HG02870 (cell line): ENCODE results near the gene MYH11.
A peak's percentile ranks its signal among the peaks of the same experiment; 100 is the strongest.
"Not testable (repeated sequence)": the region's sequence is repeated elsewhere in the genome, so short reads cannot be mapped to it uniquely, and the experiment has no call there.

Experiments
- ATAC-seq: cut with Tn5 transposase; IDR thresholded peaks from one replicate; pipeline ENCODE4 v1.9.1; 2021; ENCODE audit warnings: mild to moderate bottlenecking, moderate library complexity; ENCODE audit not compliant: unreplicated experiment

Gene MYH11

DNA sequence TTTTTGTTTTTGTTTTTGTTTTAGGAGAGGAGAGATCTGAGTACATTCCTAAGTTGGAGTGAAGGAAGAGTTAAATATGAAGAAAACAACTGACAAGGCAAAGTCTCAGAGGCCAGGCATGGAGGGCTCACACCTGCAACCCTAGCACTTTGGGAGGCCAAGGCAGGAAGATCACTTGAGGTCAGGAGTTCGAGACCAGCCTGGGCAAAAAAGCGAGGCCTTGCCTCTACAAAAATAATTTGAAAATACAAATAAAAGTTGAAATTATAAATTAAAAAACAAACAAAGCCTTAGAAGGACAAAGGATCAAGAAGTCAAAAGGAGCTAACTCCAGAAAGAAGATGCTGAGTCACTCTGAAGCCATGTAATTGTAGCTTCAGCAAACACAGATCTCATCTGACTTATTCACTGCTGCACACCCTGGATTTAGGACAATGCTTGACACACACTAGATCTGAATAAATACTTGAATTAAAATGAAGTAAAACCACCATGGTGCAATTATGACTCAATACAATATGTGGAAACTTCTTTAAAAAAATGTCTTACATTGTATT lies 22.5 kb upstream of the MYH11 start:
- ATAC-seq, result no peak

DNA sequence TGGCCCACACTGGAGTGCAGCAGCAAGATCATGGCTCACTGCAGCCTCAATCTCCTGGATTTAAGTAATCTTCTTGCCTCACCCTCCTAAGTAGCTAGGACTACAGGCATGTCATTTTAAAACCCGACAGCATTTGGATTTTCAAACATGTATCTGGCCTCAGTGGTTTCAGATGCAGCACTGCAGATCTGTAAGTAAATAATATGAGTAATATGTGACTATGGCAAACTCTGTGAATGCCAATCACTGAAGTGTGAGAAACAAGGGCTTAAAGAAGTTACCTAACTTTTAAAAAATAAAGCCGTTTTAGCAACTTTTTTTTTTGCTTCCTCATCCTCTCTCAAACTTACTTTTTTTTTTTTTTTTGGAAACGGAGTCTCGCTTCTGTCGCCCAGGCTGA lies 19.7 kb upstream of the MYH11 start:
- ATAC-seq, result no peak

DNA sequence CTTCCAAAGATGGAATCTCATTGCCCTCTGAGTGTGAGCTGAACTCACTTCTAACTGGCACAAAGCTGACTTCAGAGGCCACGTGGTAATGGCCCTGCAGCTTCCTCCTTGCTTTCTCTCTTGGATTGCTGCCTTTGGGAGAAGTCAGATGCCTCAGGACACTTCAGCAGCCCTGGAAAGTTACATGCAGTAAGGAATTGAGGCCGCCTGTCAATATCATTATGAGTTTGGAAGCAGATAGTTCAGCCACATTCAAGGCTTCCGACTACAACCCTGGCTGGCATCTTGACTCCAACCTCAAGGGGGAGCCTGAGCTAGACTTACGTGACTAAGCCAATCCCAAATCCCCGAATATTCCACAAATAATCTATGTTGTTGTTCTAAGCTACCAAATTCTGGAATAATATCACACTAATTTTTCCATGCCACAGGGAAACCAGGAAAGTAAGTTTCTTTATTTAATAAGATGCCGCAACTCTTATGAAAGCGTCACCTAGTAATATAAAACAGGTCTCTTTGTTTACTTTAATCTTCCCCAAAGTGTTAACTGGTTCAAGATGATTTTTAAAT lies 18.0 kb upstream of the MYH11 start:
- ATAC-seq, result no peak

DNA sequence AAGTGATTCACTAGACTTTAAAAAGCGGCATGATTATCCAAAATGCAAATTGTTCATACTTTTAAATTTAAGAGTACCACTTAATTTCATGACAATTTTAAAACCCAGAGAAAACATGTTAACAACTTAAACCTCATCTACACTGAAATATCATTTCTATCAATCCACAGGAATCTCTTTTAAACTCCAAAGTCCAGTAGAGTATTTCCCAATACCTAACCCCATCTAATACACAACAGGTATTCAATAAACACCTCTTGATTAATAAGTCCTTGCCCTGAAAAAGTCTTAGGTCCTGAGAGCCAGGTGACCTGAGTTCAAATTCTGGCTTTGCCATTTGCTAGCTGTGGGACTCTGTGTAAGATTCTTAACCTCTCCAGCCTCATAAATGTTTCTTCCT lies 16.9 kb upstream of the MYH11 start:
- no peak for ATAC-seq

DNA sequence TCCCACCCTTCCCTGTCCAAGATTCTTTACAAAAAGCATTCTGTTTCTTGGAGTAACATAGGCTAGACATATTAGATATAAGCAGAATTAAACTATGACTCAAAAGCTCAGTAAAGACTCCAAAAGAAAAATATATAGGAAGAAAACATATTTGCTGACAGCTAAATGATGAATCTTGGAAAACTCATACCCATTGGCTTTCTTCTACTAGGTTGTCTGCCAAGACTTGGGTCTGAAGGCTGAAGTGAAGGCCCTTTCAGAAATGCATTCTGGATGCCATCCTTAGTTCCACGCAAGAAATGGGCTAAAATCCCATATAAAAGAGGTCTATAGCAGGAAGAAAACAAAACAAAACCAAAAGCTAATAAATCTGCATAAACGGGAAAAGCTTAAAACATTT lies 16.5 kb upstream of the MYH11 start:
- no peak for ATAC-seq

- no peak for ATAC-seq
These were observed 13.2 kb upstream of the MYH11 start for GRCh38 chr16:15870011-15870410.

- ATAC-seq, result no peak
These were observed 9.6 kb upstream of the MYH11 start for GRCh38 chr16:15866451-15866850.

DNA sequence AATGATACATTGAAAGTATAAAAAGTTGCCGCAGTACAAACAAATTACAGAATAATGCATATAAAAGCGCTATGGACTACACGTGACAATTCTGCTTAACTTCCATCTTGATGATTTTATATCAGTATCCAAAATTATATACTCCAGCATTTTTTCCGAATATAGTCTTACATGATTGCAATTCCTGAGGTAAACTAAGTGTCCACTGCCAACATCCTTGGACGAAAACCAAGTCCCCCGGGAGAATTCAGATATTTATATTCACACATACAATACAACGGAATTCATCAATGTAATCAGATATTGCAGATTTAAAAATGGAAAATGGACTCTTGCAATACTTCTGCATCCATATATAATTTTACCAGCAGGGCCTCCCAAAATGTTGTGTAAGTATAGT lies 8.9 kb upstream of the MYH11 start:
- ATAC-seq, result no peak

DNA sequence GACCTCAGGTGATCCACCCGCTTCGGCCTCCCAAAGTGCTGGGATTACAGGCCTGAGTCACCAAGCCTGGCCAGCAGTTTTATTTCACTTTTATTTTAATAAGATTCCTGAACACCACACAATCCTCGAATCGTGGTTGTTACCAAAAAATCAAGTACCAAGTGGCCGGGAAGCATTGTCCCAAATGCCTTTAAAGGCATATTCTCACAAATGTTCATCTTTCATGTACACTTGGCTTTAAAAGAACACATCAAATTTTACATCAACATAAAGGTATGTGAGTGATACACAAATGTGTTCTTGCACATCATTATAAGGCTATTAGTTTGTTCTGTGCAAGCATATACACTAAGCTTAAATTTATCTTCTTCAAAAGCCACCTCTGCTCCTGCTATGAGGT lies 8.1 kb upstream of the MYH11 start:
- ATAC-seq, result no peak

DNA sequence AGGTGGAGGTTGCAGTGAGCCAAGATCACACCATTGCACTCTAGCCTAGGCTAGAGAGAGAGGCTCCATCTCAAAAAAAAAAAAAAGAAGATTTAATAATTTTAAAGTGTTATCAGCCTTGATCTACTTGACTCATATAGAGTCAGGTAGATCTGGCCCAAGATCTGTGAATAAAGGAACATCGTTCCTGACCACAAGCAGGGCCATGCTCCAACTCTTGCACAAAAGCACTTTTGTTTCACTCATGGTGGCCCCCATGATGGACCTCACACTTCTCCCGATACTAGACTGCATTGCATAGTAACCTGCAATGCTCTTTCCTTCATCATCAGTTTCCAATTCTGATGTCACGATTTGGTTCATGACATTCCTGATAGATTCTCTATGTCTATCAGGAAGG lies 5.2 kb upstream of the MYH11 start:
- no peak for ATAC-seq

DNA sequence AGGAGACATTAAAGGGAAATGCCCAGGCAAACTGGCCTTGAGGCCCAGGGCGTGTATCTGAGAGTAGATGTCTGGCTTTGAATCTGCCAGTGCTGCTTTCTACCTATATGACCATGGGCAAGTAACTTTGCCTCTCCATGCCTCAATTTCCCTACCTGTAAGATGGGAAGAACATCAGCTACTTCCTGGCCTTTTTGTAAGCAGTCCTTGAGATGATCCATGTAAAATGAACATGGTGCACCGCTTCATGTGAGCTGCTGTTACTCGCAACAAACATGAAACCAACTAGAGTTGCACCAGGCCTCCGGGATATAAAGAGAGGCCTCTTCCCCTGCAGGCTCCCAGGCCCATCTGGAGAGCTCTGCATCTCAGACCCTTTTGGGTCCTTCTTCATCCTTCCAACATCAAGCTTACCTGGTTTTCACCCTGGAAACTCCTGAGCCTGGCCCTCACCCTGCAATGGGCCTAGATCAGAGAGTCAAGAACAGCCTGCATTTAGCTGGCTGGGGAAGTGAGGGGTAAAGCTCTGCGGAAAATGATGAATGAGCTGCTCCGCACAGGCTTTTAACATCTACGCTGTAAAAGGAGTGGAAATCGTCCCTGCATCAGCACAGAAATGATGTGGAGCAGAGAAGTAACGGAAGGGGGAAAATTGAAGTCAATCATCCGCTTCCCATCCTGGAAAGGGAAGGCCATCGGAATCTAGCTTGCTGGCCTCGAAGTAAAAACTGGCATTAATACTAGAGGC lies 2.3 kb upstream of the MYH11 start:
- ATAC-seq, result no peak

DNA sequence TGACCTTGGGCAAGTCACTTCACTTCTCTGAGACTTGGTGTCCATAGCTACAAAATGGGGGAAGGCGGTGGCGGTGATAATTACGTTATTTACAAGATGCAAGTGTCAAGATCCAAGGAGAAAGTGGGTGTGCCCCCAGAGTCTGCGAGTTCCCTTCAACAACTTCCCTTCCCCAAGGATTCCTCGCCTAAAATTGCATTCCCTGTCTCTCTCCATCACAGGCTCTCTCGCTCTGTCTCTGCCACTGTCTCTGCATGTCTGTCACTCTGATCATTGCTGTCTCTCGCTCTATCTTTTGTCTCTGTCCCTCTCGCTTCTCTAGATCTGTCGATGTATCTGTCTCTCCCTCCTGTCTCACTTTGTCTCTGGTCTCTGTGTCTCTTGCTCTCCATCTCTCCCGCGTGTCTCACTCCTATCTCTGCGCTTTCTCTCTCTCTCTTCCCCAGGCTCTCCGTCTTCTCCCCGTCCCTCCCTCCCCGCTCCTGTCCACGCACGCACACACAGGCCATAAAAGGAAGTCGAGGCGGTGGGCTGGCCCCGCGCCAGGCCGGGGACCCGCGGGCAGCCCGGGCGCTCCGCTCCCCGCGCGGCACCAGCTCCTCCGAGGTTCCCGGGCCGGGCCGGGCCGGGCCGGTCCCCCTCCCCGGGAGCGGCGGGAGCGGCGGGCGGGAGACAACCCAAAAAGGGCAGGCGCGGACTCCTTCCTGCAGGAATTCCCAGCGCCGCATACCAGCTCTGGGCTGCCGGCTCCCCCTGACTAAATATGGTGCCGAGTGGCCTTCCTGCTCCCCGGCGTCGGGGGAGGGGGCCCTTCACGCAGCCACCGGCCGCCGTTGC lies 1.1 kb upstream of the MYH11 start:
- ATAC-seq, result no peak

- ATAC-seq, result no peak
These were observed 646 bp downstream of the MYH11 start for GRCh38 chr16:15856182-15856581.

- ATAC-seq, result peak; percentile 66
These were observed 1.2 kb downstream of the MYH11 start for GRCh38 chr16:15855704-15856003.

DNA sequence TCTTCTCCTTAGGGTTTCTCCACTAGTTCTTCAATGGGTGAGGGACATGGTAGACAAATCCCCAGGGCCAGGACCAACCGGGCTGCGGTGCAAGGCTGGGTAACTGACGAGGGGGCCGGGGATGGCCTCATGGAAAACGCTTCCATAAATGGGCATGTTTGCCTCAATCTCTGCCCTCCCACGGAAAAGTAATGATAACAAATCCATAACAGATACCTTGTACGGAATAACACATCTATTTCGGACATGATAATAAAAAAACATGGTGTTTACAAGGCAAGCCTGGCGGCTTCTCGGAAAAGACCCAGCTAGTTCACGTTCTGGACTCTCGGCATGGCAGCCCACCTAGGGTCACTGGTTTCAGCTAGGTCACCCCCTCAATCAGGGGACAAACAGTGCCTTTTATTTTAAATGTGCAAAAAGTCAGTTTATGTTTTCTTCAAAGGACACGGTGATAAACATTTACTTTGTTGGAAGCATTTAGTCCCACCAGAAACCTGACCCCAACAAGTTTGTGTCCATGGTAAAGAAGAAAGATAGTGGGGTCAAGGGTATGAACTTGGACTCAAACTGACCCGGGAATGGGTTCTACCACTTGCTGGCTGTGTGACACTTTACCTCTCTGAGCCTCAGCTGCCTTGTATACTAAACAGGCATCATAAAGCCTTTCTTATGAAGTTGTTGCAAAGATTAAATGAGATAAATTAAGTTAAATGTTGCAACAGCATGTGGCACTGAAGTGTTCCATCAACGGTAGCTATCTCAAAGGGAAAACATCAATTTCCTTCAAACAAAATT lies 1.7 kb downstream of the MYH11 start:
- ATAC-seq, result no peak

DNA sequence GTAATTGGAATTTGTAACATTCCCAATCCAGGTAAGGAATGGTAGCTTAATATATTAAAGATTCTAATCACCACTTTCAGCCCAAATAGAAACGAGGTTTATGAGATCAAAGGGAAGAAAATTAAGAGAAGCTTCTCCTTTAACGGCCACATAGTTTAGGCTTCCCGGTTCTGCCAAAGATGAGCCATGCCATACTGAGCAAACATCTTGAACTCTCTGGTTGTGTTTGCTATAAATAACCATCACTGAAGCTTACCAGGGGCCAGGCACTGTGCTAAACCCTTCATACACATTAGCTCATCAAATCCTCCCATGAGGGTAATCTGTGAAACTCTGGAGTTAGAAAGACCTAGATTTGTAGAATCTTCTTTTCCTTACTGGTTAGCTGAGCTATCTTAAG lies 2.8 kb downstream of the MYH11 start:
- ATAC-seq, result no peak

DNA sequence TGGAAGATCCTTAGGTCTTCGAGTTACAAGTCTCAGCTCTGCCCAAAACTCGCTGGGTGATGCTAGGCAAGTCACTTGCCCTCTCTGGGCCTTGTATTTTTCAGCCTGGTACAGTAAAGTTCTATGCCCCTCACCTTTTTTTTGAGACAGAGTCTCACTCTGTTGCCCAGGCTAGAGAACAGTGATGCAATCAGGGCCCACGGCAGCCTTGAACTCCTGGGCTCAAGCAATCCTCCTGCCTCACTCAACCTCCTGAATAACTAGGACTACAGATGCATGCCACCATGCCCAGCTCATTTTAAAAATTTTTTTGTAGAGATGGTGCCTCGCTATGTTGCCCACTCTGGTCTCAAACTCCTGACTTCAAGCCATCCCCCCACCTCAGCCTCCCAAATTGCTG lies 3.8 kb downstream of the MYH11 start:
- no peak for ATAC-seq

GRCh38 chr16:15850555-15850954 lies 6.3 kb downstream of the MYH11 start:
- ATAC-seq, result not testable (repeated sequence)

DNA sequence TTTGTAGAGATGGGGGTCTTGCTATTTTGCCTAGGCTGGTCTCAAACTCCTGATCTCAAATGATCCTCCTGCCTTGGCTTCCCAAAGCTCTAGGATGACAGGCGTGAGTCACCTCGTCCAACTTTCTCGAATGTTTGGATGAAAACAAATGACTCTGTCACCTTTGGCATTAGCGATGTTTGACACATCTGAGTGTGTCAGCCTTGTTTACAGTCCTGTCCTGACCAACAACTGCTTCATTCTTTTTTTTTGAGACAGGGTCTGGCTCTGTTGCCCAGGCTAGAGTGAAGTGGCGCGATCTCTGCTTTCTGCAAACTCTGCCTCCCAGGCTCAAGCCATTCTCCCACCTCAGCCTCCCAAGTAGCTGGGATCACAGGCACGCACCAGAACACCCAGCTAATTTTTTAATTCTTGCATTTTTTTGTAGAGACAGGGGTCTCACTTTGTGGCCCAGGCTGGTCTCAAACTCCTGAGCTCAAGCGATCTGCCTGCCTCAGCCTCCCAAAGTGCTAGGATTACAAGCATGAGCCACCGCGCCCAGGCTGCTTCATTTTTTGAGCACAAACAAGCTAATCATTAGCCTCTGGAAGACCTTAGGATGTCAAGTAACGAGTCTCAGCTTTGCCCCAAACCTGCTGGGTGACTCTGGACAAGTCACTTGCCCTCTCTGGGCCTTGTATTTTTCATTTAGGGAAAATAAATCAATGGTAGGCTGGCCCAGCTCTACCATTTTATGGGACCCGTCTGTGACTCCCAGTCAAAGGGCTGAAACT lies 7.4 kb downstream of the MYH11 start:
- no peak for ATAC-seq

DNA sequence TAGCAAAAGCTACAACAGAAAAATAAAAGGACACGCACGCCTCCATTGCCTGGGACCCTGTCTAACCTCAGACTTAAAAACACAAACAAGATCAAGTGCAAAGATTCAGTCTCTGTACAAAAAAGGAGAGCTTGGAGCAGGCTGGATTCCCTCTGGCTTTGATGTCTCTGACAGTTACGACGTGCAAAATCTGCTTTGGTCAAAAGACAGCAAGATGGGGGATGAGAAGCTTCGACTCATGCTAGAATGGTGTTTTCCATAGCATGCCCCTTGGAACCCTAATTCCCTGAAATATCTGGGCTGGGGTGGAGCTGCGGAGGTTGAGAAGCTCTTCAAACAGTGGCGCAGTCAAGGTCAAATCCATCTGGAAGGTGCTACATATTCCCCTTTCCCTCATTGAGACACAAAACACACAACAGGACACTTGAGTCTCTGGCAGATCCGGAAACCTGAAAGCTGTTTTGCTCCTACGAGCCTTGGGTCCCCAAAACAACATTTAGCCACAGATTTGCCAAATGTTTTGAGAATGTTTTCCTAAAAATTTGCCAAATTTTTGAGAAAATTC lies 9.1 kb downstream of the MYH11 start:
- ATAC-seq, result no peak
